Measurements from ENCODE around the gene DENR. TPM values are rescaled to one million over a fixed set of nuclear protein-coding genes. Genes with fewer than 3 reads are reported as not detected.
A peak's percentile ranks its signal among the peaks of the same experiment; 100 is the strongest.
"Not testable (repeated sequence)": the region's sequence is repeated elsewhere in the genome, so short reads cannot be mapped to it uniquely, and the experiment has no call there.

Gene DENR, protein sequence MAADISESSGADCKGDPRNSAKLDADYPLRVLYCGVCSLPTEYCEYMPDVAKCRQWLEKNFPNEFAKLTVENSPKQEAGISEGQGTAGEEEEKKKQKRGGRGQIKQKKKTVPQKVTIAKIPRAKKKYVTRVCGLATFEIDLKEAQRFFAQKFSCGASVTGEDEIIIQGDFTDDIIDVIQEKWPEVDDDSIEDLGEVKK
- 10 to 100 TPM; 19.5 to 52.1 (median 29.9) TPM for total RNA-seq

DNA sequence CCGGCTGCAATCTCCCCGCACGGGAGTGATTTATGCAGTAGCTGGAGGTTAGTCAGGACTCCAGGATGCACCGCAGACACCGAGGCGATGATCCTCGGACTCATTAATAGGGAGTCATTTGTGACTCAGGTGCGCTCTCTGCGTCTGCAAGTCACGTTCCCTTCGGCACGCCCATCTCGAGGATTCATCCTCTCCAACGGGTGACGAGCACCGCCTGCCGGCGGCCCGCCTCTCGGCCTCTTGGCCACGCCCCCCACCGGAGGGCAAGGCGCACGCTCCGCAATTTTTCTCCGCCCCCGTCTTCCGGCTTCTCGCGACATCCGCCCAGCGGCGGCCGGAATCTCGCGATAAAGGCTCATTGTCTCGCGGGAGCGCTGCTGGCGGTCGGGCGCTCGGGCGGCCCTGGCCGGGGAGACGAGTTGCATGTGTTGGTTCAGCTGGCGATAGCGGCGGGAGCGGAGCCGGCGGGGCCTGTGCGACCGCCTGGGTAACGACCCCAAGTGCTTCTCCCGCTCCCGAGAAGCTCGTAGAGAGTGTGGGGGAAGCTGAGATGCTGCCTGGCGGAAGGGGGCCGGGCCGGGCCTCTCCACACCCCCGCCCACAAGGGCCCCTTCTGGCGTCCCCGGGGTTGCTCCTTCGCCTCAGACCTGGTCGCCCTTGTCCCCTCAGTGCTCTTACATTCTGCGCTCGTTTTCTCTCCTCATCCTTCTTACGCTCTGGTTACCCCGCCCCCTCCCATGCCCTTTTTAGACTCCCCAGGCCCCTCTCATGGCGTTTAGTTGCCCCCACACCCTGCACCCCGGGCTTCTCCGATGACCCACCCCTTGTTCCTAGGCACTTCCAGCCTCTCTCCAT is at the start of gene DENR:
Gene DENR (plus strand): TSS at position 361 of the 855 bp plus-strand sequence. CDS start 878 bp downstream, outside the sequence.
- peak; percentile 98 for DNase-seq
- Histone ChIP-seq H3K27me3 (no peaks in the 10 kb centered on the region), H3K9me3 (no peaks in the 10 kb centered on the region), H3K36me3 (peaks cover 17 to 19% of the 10 kb centered on the region in 2 donors), H3K4me3 (replicated peaks in 1 of 3) (peak within 1 kb of the TSS; percentile 41 to 85 (median 61)), H3K4me1 (peaks cover 8 to 19% of the 10 kb centered on the region in 2 donors), H3K27ac (peak within 1 kb of the TSS in 2 of 3 donors; percentile 58 to 87)
- 0 to 1% methylated on average over 23 to 67 of the region's 73 CpGs for WGBS, 2 donors
- TF ChIP-seq, protein P1, sequence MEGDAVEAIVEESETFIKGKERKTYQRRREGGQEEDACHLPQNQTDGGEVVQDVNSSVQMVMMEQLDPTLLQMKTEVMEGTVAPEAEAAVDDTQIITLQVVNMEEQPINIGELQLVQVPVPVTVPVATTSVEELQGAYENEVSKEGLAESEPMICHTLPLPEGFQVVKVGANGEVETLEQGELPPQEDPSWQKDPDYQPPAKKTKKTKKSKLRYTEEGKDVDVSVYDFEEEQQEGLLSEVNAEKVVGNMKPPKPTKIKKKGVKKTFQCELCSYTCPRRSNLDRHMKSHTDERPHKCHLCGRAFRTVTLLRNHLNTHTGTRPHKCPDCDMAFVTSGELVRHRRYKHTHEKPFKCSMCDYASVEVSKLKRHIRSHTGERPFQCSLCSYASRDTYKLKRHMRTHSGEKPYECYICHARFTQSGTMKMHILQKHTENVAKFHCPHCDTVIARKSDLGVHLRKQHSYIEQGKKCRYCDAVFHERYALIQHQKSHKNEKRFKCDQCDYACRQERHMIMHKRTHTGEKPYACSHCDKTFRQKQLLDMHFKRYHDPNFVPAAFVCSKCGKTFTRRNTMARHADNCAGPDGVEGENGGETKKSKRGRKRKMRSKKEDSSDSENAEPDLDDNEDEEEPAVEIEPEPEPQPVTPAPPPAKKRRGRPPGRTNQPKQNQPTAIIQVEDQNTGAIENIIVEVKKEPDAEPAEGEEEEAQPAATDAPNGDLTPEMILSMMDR (IDR thresholded peaks at IDR 0.05), result peak; percentile 40 to 99 (median 84)
- peak; percentile 18 to 77 for TF ChIP-seq POLR2A (IDR thresholded peaks at IDR 0.05)
- intact Hi-C loops (cut with DNase I), result loop anchor here (2.0 kb wide), 1 partner anchor 114 kb away; no protein-coding TSS in a partner anchor

DNA sequence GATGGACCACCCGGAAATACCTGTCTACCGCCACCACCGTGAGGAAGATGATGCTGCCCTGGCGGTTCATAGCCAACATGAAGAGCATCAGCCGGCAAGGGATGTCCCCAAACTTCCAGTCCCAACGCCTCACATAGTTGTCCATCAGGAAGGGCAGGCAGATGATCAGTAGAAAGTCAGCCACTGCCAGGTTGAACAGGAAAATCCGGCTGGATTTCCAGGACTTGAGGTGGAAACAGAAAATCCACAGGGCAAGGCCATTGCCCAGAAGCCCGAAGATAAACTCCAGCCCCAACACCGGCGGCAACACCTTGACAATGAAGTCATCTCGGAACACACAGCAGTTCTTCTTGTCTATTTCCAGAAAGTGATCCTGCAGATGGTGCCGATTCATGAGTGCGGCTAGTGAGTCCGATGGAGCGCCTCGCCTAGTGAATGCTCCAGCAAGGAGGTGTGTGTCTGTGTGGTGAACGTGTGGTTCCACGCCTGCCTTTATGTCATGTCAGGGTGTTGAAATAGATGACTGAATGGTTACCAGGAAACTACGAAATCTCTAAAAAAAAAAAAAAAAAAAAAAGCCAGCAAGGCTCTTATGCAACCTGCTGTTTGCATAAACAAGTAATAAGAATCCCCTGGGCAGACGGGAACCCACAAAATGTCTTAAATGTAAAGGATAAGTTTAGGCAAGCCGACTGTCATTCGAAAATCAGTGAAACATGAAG is 49.6 kb upstream of the DENR start, which contains the start of gene HCAR2:
Gene HCAR2 (minus strand): TSS at position 468 of the 722 bp plus-strand sequence. CDS start 74 bp downstream, at position 394.
- H3K27ac ChIP-seq; H3K4me3 ChIP-seq (replicated peaks in 1 of 3); H3K27me3 ChIP-seq; intact Hi-C loops (cut with DNase I); H3K9me3 ChIP-seq; H3K36me3 ChIP-seq; DNase-seq: not testable (repeated sequence)
- H3K4me1 ChIP-seq, result peaks cover 7 to 13% of the 10 kb centered on the region in 2 donors
- WGBS, 2 donors, result 78 to 89% methylated on average over 13 to 22 of the region's 22 CpGs

DNA sequence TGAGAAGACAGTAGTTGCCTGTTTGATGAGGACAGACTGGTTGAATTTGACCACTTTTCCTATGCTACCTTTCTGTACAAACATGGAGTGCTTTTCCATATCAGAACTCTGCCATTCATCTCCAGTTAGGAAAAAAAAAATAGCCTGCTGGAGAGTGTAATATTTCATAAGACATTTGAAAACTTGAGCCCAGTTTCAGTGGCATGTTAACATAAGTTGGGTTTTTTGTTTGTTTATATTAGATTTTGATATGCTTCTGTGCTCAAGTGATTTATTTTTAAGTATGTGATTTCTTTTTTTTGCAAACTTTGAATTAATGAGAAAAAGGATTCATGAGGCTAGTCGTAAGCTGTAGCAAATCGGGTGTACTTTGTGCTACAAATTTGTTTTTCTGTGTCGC is 48.8 kb upstream of the DENR start:
- H3K9me3 ChIP-seq; H3K27me3 ChIP-seq; H3K4me3 ChIP-seq (replicated peaks in 1 of 3); DNase-seq; H3K27ac ChIP-seq; intact Hi-C loops (cut with DNase I); H3K36me3 ChIP-seq: not testable (repeated sequence)
- H3K4me1 ChIP-seq, result peaks cover 7 to 13% of the 10 kb centered on the region in 2 donors
- 82 to 88% methylated on average over 3 of the region's 3 CpGs for WGBS, 2 donors

- H3K27me3 ChIP-seq; intact Hi-C loops (cut with DNase I); H3K36me3 ChIP-seq; H3K9me3 ChIP-seq; H3K4me3 ChIP-seq (replicated peaks in 1 of 3); DNase-seq; H3K27ac ChIP-seq: not testable (repeated sequence)
- WGBS, 2 donors, result no CpG with 5 or more reads among the region's 3 CpGs
- peaks cover 7 to 13% of the 10 kb centered on the region in 2 donors for H3K4me1 ChIP-seq
These were observed 43.3 kb upstream of the DENR start for GRCh38 chr12:122709287-122709686.

DNA sequence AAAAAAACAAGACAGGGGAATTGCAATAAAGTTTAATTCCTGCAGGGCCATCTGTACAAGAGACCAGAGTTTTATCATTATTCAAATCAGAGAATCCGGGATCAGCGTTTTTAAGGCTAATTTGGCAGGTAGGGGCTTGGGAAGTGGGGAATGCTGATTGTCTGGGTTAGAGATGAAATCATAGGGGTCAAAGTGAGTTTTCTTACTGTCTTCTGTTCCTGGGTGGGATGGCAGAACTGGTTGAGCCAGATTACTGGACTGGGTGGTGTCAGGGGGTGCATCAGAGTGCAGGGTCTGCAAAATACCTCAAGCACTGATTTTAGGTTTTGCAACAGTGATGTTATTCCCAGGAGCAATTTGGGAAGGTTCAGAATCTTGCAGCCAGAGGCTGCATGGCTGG is 42.3 kb upstream of the DENR start:
- H3K27ac ChIP-seq; H3K27me3 ChIP-seq; H3K4me3 ChIP-seq (replicated peaks in 1 of 3); intact Hi-C loops (cut with DNase I); DNase-seq; H3K36me3 ChIP-seq; H3K9me3 ChIP-seq: not testable (repeated sequence)
- peaks cover 7 to 13% of the 10 kb centered on the region in 2 donors for H3K4me1 ChIP-seq
- WGBS, 2 donors, result 70 to 80% methylated on average over 2 of the region's 2 CpGs

- H3K9me3 ChIP-seq; intact Hi-C loops (cut with DNase I); H3K36me3 ChIP-seq; H3K27ac ChIP-seq; H3K27me3 ChIP-seq; H3K4me3 ChIP-seq (replicated peaks in 1 of 3); DNase-seq: not testable (repeated sequence)
- WGBS, 2 donors, result 85 to 92% methylated on average over 1 of the region's 1 CpG
- peaks cover 7 to 13% of the 10 kb centered on the region in 2 donors for H3K4me1 ChIP-seq
These were observed 41.4 kb upstream of the DENR start for GRCh38 chr12:122711266-122711665.

GRCh38 chr12:122713491-122714188 is 39.0 kb upstream of the DENR start:
- 79 to 80% methylated on average over 4 of the region's 10 CpGs for WGBS, 2 donors
- H3K4me3 ChIP-seq (replicated peaks in 1 of 3); H3K4me1 ChIP-seq; H3K9me3 ChIP-seq; DNase-seq; H3K27me3 ChIP-seq; H3K27ac ChIP-seq; H3K36me3 ChIP-seq; intact Hi-C loops (cut with DNase I): not testable (repeated sequence)

- H3K4me3 ChIP-seq (replicated peaks in 1 of 3); H3K4me1 ChIP-seq; H3K36me3 ChIP-seq; H3K9me3 ChIP-seq; H3K27ac ChIP-seq; DNase-seq; H3K27me3 ChIP-seq; intact Hi-C loops (cut with DNase I): not testable (repeated sequence)
- 69 to 88% methylated on average over 6 of the region's 6 CpGs for WGBS, 2 donors
These were observed 37.4 kb upstream of the DENR start for GRCh38 chr12:122715211-122715610.

- H3K4me3 ChIP-seq (replicated peaks in 1 of 3); H3K36me3 ChIP-seq; DNase-seq; H3K9me3 ChIP-seq; intact Hi-C loops (cut with DNase I); H3K4me1 ChIP-seq; H3K27me3 ChIP-seq; H3K27ac ChIP-seq: not testable (repeated sequence)
- 85 to 93% methylated on average over 8 to 10 of the region's 10 CpGs for WGBS, 2 donors
These were observed 36.0 kb upstream of the DENR start, which contains the start of gene HCAR3 for GRCh38 chr12:122716658-122717057. Gene HCAR3, minus strand, starts transcription at chr12:122716811. Its CDS starts 74 bp downstream, at chr12:122716737.
